Measurements from ENCODE around the gene ZNF804B.
"Not testable (repeated sequence)": the region's sequence is repeated elsewhere in the genome, so short reads cannot be mapped to it uniquely, and the experiment has no call there.

ZNF804B gene

GRCh38 chr7:89170628-89171027, 411.1 kb downstream of the ZNF804B start:
- in situ Hi-C loops (cut with HindIII; ENCODE audit: low pct_unique_long_range_greater_than_20kb, low sequenced_read_pairs): no loop called here
- no peak for TF ChIP-seq JUND (IDR thresholded peaks at IDR 0.05; ENCODE audit: low read depth)
- DNase-seq (ENCODE audit: low read depth in 1 of 2, low spot score in 1 of 2): no peak

GRCh38 chr7:89182116-89182515, 422.6 kb downstream of the ZNF804B start:
- no peak for TF ChIP-seq JUND (IDR thresholded peaks at IDR 0.05; ENCODE audit: low read depth)
- in situ Hi-C loops (cut with HindIII; ENCODE audit: low pct_unique_long_range_greater_than_20kb, low sequenced_read_pairs): no loop called here
- DNase-seq (ENCODE audit: low read depth in 1 of 2, low spot score in 1 of 2): no peak

- DNase-seq (ENCODE audit: low read depth in 1 of 2, low spot score in 1 of 2): no peak
- in situ Hi-C loops (cut with HindIII; ENCODE audit: low pct_unique_long_range_greater_than_20kb, low sequenced_read_pairs): no loop called here
- no peak for TF ChIP-seq JUND (IDR thresholded peaks at IDR 0.05; ENCODE audit: low read depth)
Measured at GRCh38 chr7:89183712-89184111, 424.2 kb downstream of the ZNF804B start.

GRCh38 chr7:89200758-89201157, 441.3 kb downstream of the ZNF804B start:
- in situ Hi-C loops (cut with HindIII; ENCODE audit: low pct_unique_long_range_greater_than_20kb, low sequenced_read_pairs): no loop called here
- no peak for DNase-seq (ENCODE audit: low read depth in 1 of 2, low spot score in 1 of 2)
- TF ChIP-seq JUND (IDR thresholded peaks at IDR 0.05; ENCODE audit: low read depth): no peak

GRCh38 chr7:89223900-89224395, 464.4 kb downstream of the ZNF804B start:
- DNase-seq (ENCODE audit: low read depth in 1 of 2, low spot score in 1 of 2): no peak
- in situ Hi-C loops (cut with HindIII; ENCODE audit: low pct_unique_long_range_greater_than_20kb, low sequenced_read_pairs): no loop called here
- TF ChIP-seq JUND (IDR thresholded peaks at IDR 0.05; ENCODE audit: low read depth): no peak

GRCh38 chr7:89228688-89229171, 469.2 kb downstream of the ZNF804B start:
- DNase-seq (ENCODE audit: low read depth in 1 of 2, low spot score in 1 of 2); in situ Hi-C loops (cut with HindIII; ENCODE audit: low pct_unique_long_range_greater_than_20kb, low sequenced_read_pairs): not testable (repeated sequence)

GRCh38 chr7:89238156-89238555, 478.7 kb downstream of the ZNF804B start:
- in situ Hi-C loops (cut with HindIII; ENCODE audit: low pct_unique_long_range_greater_than_20kb, low sequenced_read_pairs): no loop called here
- no peak for DNase-seq (ENCODE audit: low read depth in 1 of 2, low spot score in 1 of 2)
- no peak for TF ChIP-seq JUND (IDR thresholded peaks at IDR 0.05; ENCODE audit: low read depth)

- in situ Hi-C loops (cut with HindIII; ENCODE audit: low pct_unique_long_range_greater_than_20kb, low sequenced_read_pairs): no loop called here
- TF ChIP-seq JUND (IDR thresholded peaks at IDR 0.05; ENCODE audit: low read depth): no peak
- no peak for DNase-seq (ENCODE audit: low read depth in 1 of 2, low spot score in 1 of 2)
Measured at GRCh38 chr7:89246196-89246595, 486.7 kb downstream of the ZNF804B start.

- peak in 1 of 2 experiments; percentile 15 for DNase-seq (ENCODE audit: low read depth in 1 of 2, low spot score in 1 of 2)
- in situ Hi-C loops (cut with HindIII; ENCODE audit: low pct_unique_long_range_greater_than_20kb, low sequenced_read_pairs): no loop called here
- TF ChIP-seq JUND (IDR thresholded peaks at IDR 0.05; ENCODE audit: low read depth): no peak
Measured at GRCh38 chr7:89247207-89247606, 487.7 kb downstream of the ZNF804B start.

GRCh38 chr7:89259085-89259484, 499.6 kb downstream of the ZNF804B start:
- in situ Hi-C loops (cut with HindIII; ENCODE audit: low pct_unique_long_range_greater_than_20kb, low sequenced_read_pairs): no loop called here

GRCh38 chr7:89264126-89264525, 504.6 kb downstream of the ZNF804B start:
- in situ Hi-C loops (cut with HindIII; ENCODE audit: low pct_unique_long_range_greater_than_20kb, low sequenced_read_pairs): no loop called here
- DNase-seq (ENCODE audit: low read depth in 1 of 2, low spot score in 1 of 2): no peak
- no peak for TF ChIP-seq JUND (IDR thresholded peaks at IDR 0.05; ENCODE audit: low read depth)

More at GRCh38 chr7:89259085-89259484, 499.6 kb downstream of the ZNF804B start:
- no peak for TF ChIP-seq JUND (IDR thresholded peaks at IDR 0.05; ENCODE audit: low read depth)
- no peak for DNase-seq (ENCODE audit: low read depth in 1 of 2, low spot score in 1 of 2)

GRCh38 chr7:89265631-89266030, 506.1 kb downstream of the ZNF804B start:
- DNase-seq (ENCODE audit: low read depth in 1 of 2, low spot score in 1 of 2): no peak
- in situ Hi-C loops (cut with HindIII; ENCODE audit: low pct_unique_long_range_greater_than_20kb, low sequenced_read_pairs): no loop called here
- no peak for TF ChIP-seq JUND (IDR thresholded peaks at IDR 0.05; ENCODE audit: low read depth)

GRCh38 chr7:89283302-89283701, 523.8 kb downstream of the ZNF804B start:
- TF ChIP-seq JUND (IDR thresholded peaks at IDR 0.05; ENCODE audit: low read depth): no peak
- no peak for DNase-seq (ENCODE audit: low read depth in 1 of 2, low spot score in 1 of 2)
- in situ Hi-C loops (cut with HindIII; ENCODE audit: low pct_unique_long_range_greater_than_20kb, low sequenced_read_pairs): no loop called here

GRCh38 chr7:89308535-89308934, 549.0 kb downstream of the ZNF804B start:
- DNase-seq (ENCODE audit: low read depth in 1 of 2, low spot score in 1 of 2): no peak
- in situ Hi-C loops (cut with HindIII; ENCODE audit: low pct_unique_long_range_greater_than_20kb, low sequenced_read_pairs): no loop called here
- TF ChIP-seq JUND (IDR thresholded peaks at IDR 0.05; ENCODE audit: low read depth): no peak
